ENCODE results near the gene KLHL24.

GRCh38 chr3:183631715-183632114, 3.7 kb upstream of the KLHL24 start:
- TF ChIP-seq CTCF (conservative IDR thresholded peaks at IDR 0.05 in 1 of 2, IDR thresholded peaks at IDR 0.05 in 1 of 2; ENCODE audit: low read depth in 1 of 2, low read length in 2 of 2) (no peak), EZH2 (IDR thresholded peaks at IDR 0.05; ENCODE audit: low read length, missing control alignments) (no peak)

Data from fibroblast of lung (primary cell).